Measurements from ENCODE around the gene GSG1.

DNA sequence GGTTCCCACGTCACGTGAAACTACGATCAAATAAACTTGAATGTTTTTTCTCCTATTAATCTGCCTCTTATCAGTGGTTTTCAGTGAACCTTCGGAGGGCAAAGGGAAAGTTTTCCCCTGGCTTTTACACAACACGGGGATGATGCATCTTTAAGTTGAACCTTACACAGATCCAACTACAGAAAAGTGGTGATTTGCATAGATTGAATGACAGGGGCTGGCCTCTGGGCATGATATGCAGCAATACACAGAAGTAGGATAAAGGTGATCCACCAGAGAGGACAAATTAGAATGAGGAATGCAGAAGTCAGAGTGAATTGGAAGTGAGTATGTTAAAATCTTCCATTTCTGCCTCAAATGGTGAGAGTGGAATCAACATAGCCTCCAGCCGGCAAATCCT, 11.6 kb downstream of the GSG1 start:
- TF ChIP-seq, protein P1, sequence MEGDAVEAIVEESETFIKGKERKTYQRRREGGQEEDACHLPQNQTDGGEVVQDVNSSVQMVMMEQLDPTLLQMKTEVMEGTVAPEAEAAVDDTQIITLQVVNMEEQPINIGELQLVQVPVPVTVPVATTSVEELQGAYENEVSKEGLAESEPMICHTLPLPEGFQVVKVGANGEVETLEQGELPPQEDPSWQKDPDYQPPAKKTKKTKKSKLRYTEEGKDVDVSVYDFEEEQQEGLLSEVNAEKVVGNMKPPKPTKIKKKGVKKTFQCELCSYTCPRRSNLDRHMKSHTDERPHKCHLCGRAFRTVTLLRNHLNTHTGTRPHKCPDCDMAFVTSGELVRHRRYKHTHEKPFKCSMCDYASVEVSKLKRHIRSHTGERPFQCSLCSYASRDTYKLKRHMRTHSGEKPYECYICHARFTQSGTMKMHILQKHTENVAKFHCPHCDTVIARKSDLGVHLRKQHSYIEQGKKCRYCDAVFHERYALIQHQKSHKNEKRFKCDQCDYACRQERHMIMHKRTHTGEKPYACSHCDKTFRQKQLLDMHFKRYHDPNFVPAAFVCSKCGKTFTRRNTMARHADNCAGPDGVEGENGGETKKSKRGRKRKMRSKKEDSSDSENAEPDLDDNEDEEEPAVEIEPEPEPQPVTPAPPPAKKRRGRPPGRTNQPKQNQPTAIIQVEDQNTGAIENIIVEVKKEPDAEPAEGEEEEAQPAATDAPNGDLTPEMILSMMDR (IDR thresholded peaks at IDR 0.05), result no peak
- no peak for TF ChIP-seq POLR2A (IDR thresholded peaks at IDR 0.05)

All from lower leg skin (tissue), 3 donors.